A673 (cell line): ENCODE results near the gene SRPX. TPM values are rescaled to one million over a fixed set of nuclear protein-coding genes. Genes with fewer than 3 reads are reported as not detected.

Source experiments
- BruUV-seq: library from RNA; stranded (reverse); fragments of 400-500 nt; replicated peaks from 2 replicates; lab custom pipeline; 2021; lab: Mats Ljungman, UMichigan
- CTCF ChIA-PET: fragments of 300-600 bp; sonication (Branson Sonifier 250); formaldehyde crosslinking; loops from one replicate; lab custom pipeline; 2022; ENCODE audit warnings: antibody characterized with exemption; lab: Charles Lee
- POLR2A ChIA-PET: fragments of 300-600 bp; sonication (Branson Sonifier 250); formaldehyde crosslinking; loops from one replicate; lab custom pipeline; 2022; ENCODE audit warnings: antibody characterized with exemption; ENCODE audit not compliant: low non-redundant PET; lab: Charles Lee
- DNase-seq: peaks from one replicate; pipeline ENCODE4 v3.0.0-alpha.2; 2015; ENCODE audit warnings: low spot score
- H3K27ac ChIP-seq: fragments of 200-600 bp; sonication (generic); 2 replicates; pipeline ENCODE4 v1.5.1; 2016; ENCODE audit warnings: mixed run types, low read depth, mild to moderate bottlenecking, mixed read lengths, antibody characterized with exemption, low read length; ENCODE audit not compliant: poor library complexity, severe bottlenecking
- H3K27me3 ChIP-seq: fragments of 200-600 bp; sonication (generic); replicated peaks from 2 replicates; pipeline ENCODE4 v1.6.1; 2017; ENCODE audit warnings: mixed run types, low read depth, mild to moderate bottlenecking, mixed read lengths, antibody characterized with exemption, low read length; ENCODE audit not compliant: insufficient read depth, poor library complexity
- H3K36me3 ChIP-seq: fragments of 200-600 bp; sonication (generic); 2 replicates; pipeline ENCODE4 v1.6.1; 2016; ENCODE audit warnings: mixed run types, mild to moderate bottlenecking, mixed read lengths, antibody characterized with exemption, low read length; ENCODE audit not compliant: insufficient read depth, poor library complexity, severe bottlenecking
- H3K4me1 ChIP-seq: fragments of 200-600 bp; sonication (generic); 2 replicates; pipeline ENCODE4 v1.6.1; 2017; ENCODE audit warnings: mixed run types, mild to moderate bottlenecking, mixed read lengths, antibody characterized with exemption, low read length; ENCODE audit not compliant: insufficient read depth, poor library complexity, severe bottlenecking
- H3K4me3 ChIP-seq: fragments of 200-600 bp; sonication (generic); 2 replicates; pipeline ENCODE4 v1.5.1; 2016; ENCODE audit warnings: low read depth, mixed run types, mild to moderate bottlenecking, mixed read lengths, low read length; ENCODE audit not compliant: poor library complexity, severe bottlenecking
- H3K9me3 ChIP-seq: fragments of 200-600 bp; sonication (generic); 2 replicates; pipeline ENCODE4 v1.6.1; 2016; ENCODE audit warnings: mixed run types, low read depth, mild to moderate bottlenecking, mixed read lengths, antibody characterized with exemption, low read length; ENCODE audit not compliant: poor library complexity, severe bottlenecking
- CTCF ChIP-seq: fragments of 300-800, 200-600 bp; sonication (generic); conservative IDR thresholded peaks from 2 replicates; pipeline ENCODE4 v1.5.1; 2017; ENCODE audit warnings: low read depth, mild to moderate bottlenecking, antibody characterized with exemption, low read length, moderate library complexity, mixed read lengths
- EZH2 ChIP-seq: fragments of 200-600 bp; sonication (generic); IDR thresholded peaks from 2 replicates; pipeline ENCODE4 v1.6.1; 2017; ENCODE audit warnings: borderline replicate concordance, low read depth, mild to moderate bottlenecking, mixed read lengths, antibody characterized with exemption, low read length; ENCODE audit not compliant: poor library complexity, severe bottlenecking
- intact Hi-C: fragments of 100-400 bp; cut with micrococcal nuclease; formaldehyde crosslinking; loops from one replicate; pipeline ENCODE4 v1.10.0; 2022; ENCODE audit not compliant: unreplicated experiment
- total RNA-seq: library from RNA; stranded (reverse); gene quantifications from 2 replicates; pipeline ENCODE4 v1.2.3, GENCODE V29; 2021

SRPX gene
- total RNA-seq, 1 experiment from 2014 or later = 1.1 TPM

GRCh38 chrX:38138157-38138891 lies 82.3 kb downstream of the SRPX start:
- intact Hi-C loops = no loop called here
- TF ChIP-seq CTCF = no peak
- no peak for TF ChIP-seq EZH2
- ChIA-PET CTCF (no interaction called here), POLR2A (no interaction called here)
- Histone ChIP-seq H3K27me3 (no peaks in the 10 kb centered on the region), H3K9me3 (no peaks in the 10 kb centered on the region), H3K4me3 (no peak overlapping the region), H3K4me1 (no peaks in the 10 kb centered on the region), H3K36me3 (no peaks in the 10 kb centered on the region), H3K27ac (no peak overlapping the region)
- BruUV-seq = no TSS peak
- no peak for DNase-seq

- TF ChIP-seq EZH2 = no peak
- no peak for TF ChIP-seq CTCF
- CTCF ChIA-PET = no interaction called here
- DNase-seq = no peak
- POLR2A ChIA-PET = no interaction called here
- Histone ChIP-seq H3K4me3 (no peak overlapping the region), H3K9me3 (no peaks in the 10 kb centered on the region), H3K4me1 (no peaks in the 10 kb centered on the region), H3K36me3 (no peaks in the 10 kb centered on the region), H3K27ac (no peak overlapping the region), H3K27me3 (no peaks in the 10 kb centered on the region)
- intact Hi-C loops = no loop called here
- BruUV-seq = no TSS peak
Measured at GRCh38 chrX:38129366-38129765, 91.3 kb downstream of the SRPX start.

DNA sequence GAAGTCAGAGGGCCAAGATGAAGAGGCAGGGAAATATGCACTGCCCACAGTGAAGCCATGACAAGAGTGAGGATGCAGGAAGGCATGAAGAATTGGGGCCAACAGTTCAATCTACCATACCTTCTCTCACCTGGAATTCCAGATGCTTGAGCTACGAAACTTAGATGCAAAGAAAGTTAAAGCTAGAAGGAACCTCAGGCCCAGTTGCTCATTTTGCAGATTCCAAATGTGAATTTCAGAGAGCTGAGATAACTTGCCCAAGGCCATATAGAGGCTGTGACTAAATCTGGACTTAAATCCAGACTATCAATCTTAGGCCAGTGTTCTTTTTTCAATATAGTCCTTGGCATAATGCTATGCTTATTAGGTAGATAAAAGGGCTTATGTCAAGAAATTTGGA lies 92.7 kb downstream of the SRPX start:
- H3K4me1 ChIP-seq = no peaks in the 10 kb centered on the region
- no peaks in the 10 kb centered on the region for H3K9me3 ChIP-seq
- no peak for TF ChIP-seq EZH2
- no peak for TF ChIP-seq CTCF
- CTCF ChIA-PET = no interaction called here
- intact Hi-C loops = no loop called here
- POLR2A ChIA-PET = no interaction called here
- H3K4me3 ChIP-seq = no peak overlapping the region
- no peak overlapping the region for H3K27ac ChIP-seq
- no peaks in the 10 kb centered on the region for H3K27me3 ChIP-seq
- DNase-seq = no peak
- H3K36me3 ChIP-seq = no peaks in the 10 kb centered on the region
- BruUV-seq = no TSS peak
